ENCODE data around the gene P2RX7. TPM values are rescaled to one million over a fixed set of nuclear protein-coding genes. Genes with fewer than 3 reads are reported as not detected.

Gene P2RX7
- polyA plus RNA-seq, 3 donors = 0.54 to 1.2 (median 0.81) TPM

- DNase-seq = peak; percentile 54
These were observed 22.3 kb upstream of the P2RX7 start for GRCh38 chr12:121110211-121110940.

GRCh38 chr12:121111684-121112083, 21.0 kb upstream of the P2RX7 start:
- DNase-seq = no peak

GRCh38 chr12:121112496-121112895, 20.2 kb upstream of the P2RX7 start:
- no peak for DNase-seq

GRCh38 chr12:121113057-121113456, 19.6 kb upstream of the P2RX7 start:
- DNase-seq = no peak

GRCh38 chr12:121114019-121114639, 18.5 kb upstream of the P2RX7 start:
- DNase-seq = no peak

- no peak for DNase-seq
These were observed 17.9 kb upstream of the P2RX7 start for GRCh38 chr12:121114806-121115205.

- DNase-seq = no peak
These were observed 17.1 kb upstream of the P2RX7 start for GRCh38 chr12:121115530-121115929.

GRCh38 chr12:121116318-121117225, 16.1 kb upstream of the P2RX7 start:
- DNase-seq = no peak

- DNase-seq = no peak
These were observed 15.4 kb upstream of the P2RX7 start for GRCh38 chr12:121117226-121117777.

- no peak for DNase-seq
These were observed 12.4 kb upstream of the P2RX7 start for GRCh38 chr12:121120323-121120722.

- no peak for DNase-seq
These were observed 11.5 kb upstream of the P2RX7 start for GRCh38 chr12:121120989-121121755.

GRCh38 chr12:121121805-121122204, 10.9 kb upstream of the P2RX7 start:
- no peak for DNase-seq

GRCh38 chr12:121123488-121123887, 9.2 kb upstream of the P2RX7 start:
- DNase-seq = no peak

- no peak for DNase-seq
These were observed 8.1 kb upstream of the P2RX7 start for GRCh38 chr12:121124402-121125109.

- no peak for DNase-seq
These were observed 5.2 kb upstream of the P2RX7 start for GRCh38 chr12:121127501-121127900.

- DNase-seq = no peak
These were observed 3.5 kb upstream of the P2RX7 start for GRCh38 chr12:121128908-121129810.

- DNase-seq = no peak
These were observed 2.9 kb upstream of the P2RX7 start for GRCh38 chr12:121129811-121130147.

- DNase-seq = no peak
These were observed 1.8 kb upstream of the P2RX7 start for GRCh38 chr12:121130866-121131373.

- no peak for DNase-seq
These were observed 735 bp upstream of the P2RX7 start for GRCh38 chr12:121131941-121132341.

GRCh38 chr12:121133838-121134237, 1.2 kb downstream of the P2RX7 start:
- no peak for DNase-seq
